KOPT-K1 (cell line): ENCODE results near the gene FREM1.

ENCODE experiments used
- H3K27ac ChIP-seq: fragments of 200-600 bp; sonication (generic); 2 replicates; pipeline ENCODE4 v1.5.1; 2016; ENCODE audit warnings: antibody characterized with exemption, mild to moderate bottlenecking, low read depth, low read length; ENCODE audit not compliant: poor library complexity, severe bottlenecking
- H3K36me3 ChIP-seq: fragments of 200-600 bp; sonication (generic); 2 replicates; pipeline ENCODE4 v1.5.1; 2017; ENCODE audit warnings: antibody characterized with exemption, mild to moderate bottlenecking, low read length, moderate library complexity; ENCODE audit not compliant: insufficient read depth
- H3K9me3 ChIP-seq: fragments of 200-600 bp; sonication (generic); 2 replicates; pipeline ENCODE4 v1.5.1; 2017; ENCODE audit warnings: antibody characterized with exemption, low read length, mild to moderate bottlenecking; ENCODE audit not compliant: insufficient read depth, poor library complexity, severe bottlenecking

FREM1 gene

DNA sequence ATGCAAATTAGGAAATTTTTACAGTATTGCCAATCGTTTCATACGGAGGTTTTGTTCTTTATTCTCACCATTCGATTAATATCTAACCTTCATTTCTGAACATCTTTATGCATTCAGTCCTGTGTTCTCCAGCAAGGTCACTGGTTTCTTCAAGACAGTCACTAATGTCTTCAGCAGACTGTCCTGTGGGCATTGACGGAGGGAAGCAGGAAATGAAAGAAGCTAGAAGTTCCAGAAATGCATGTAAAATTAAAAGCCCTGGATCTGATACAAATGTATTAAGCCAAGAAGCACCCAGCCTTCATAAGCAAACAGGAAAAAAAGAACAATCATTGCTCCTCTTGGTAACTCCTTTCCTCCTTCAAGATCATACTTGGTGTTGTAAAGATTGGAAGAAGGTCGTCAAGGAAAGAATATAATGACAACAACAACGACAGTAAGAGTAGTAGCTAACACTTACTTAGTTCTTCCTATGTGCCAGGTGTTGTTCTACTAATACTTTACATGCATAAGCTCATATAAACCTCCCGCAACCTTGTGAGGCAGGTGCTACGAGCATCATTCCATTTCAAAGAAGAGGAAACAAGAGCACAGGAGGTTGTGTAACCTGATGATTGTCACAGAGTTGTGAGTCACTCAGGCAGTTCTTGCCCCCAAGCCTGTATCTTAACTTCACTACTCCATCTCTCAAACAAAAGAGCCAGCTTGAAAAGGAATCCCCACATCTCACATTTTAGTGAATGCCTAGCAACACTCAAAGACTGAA, 127.8 kb downstream of the FREM1 start:
- Histone ChIP-seq H3K36me3 (no peaks in the 10 kb centered on the region), H3K27ac (no peak overlapping the region), H3K9me3 (no peaks in the 10 kb centered on the region)

DNA sequence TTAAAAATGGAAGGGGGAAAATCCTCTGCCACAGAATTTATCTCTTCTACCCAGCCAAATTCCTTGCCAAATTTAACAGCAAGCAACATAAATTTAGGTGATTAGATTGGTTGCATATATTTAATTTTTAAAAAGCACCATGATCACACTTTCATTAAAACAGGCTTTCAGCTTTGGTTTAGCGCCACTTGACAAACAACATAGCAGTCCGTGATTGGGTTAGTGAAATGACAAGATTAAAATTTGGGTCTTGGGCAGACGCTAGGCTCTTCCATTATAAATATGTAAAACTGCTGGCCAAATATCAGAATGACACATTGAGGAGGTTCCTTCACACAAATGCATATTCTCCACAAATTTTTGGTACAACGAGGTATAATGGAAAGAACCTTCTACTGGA, 129.5 kb downstream of the FREM1 start:
- no peaks in the 10 kb centered on the region for H3K9me3 ChIP-seq
- H3K36me3 ChIP-seq, result no peaks in the 10 kb centered on the region
- H3K27ac ChIP-seq, result no peak overlapping the region

DNA sequence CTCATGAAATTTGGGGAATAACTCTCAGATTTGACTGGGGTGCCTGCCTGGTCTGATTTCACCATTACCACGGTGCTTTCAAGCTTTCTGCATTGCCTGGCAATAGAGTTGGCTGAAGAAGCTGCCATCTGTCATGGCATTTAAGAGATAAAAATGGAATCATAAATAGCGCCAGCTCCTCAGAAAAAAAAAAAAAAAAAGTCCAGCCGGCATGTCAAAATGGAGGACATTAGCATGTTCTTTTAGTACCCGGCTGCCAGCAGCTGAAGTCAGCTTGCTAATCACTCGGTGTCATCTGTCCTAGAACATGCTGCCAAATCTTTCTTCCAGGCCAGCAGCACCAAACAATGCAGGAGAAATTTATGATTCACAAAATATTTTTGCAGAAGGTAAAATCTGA, 130.0 kb downstream of the FREM1 start:
- Histone ChIP-seq H3K9me3 (no peaks in the 10 kb centered on the region), H3K36me3 (no peaks in the 10 kb centered on the region), H3K27ac (no peak overlapping the region)

DNA sequence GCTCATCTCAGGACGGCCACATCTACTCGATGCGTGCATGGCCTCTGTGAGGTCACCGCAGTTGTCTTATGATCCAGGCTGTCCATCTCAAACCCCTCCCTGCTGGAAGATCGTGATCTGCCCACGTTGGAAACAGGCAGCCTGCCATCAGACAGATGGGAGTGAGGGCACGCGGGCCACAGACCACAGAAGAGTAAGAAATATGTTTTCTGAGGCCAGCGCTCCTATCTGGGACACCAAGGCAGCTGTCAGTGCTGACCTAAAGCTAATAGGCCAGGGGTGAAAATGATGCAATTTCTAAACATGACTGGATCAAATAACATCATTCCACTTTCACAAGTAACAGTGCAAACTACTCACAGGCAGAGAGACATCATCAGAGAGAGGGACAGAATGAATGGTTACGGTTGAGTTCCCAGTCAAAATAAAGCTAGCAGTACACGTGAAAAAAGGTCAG, 130.6 kb downstream of the FREM1 start:
- no peaks in the 10 kb centered on the region for H3K36me3 ChIP-seq
- no peak overlapping the region for H3K27ac ChIP-seq
- H3K9me3 ChIP-seq, result no peaks in the 10 kb centered on the region

DNA sequence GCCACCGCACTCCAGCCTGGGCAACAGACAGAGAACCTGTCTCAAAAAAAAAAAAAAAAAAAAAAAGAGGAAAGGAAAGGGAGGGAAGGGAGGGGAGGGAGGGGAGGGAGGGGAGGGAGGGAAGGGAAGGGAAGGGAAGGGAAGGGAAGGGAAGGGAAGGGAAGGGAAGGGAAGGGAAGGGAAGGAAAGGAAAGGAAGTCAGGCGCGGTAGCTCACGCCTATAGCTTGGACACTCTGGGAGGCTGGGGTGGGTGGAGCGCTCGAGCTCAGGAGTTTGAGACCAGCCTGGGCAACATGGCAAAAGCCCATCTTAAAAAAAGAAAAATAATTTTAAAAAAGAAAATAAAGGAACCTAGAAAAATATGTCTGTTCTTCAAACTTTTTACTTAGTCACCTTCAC, 131.7 kb downstream of the FREM1 start:
- H3K27ac ChIP-seq, result no peak overlapping the region
- no peaks in the 10 kb centered on the region for H3K9me3 ChIP-seq
- no peaks in the 10 kb centered on the region for H3K36me3 ChIP-seq

DNA sequence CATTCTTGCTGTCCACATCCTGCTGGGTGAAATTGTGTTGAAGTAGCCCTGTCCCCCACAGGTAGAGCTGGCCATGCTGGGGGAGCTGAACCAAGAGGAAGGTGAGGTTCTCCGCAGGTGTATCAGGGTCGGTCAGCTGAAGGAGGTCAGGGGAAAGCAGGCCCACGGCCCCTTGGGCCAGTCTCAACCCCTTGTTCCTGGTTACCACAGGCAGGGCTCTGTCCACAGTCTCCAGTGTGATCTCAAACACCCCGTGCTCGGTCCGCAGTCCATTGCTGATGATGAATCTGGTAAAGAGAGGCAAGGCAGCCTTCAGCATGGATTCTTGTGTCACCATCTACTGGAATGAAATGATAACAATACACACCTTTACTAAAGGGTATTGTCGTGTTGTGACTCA, 134.3 kb downstream of the FREM1 start:
- H3K9me3 ChIP-seq, result no peaks in the 10 kb centered on the region
- H3K36me3 ChIP-seq, result no peaks in the 10 kb centered on the region
- no peak overlapping the region for H3K27ac ChIP-seq

DNA sequence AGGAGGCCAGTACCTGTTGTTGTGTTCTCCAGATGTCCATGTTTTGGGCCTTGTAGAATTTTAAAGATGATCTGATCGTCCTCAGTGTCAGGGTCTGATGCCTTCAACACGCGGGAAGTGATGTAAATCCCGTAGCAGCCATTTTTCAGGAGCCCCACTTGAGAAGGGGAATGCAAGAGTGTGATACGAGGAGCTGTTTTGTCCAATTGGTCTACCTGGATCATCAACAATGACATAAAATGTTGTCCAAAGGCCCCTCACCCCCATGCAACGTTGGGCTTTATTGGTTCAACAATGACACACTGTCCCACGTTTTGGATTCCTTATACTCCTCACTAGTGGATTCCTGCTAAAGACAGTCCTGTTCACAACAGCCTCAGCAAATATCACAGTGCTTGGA, 139.6 kb downstream of the FREM1 start:
- Histone ChIP-seq H3K27ac (no peak overlapping the region), H3K9me3 (no peaks in the 10 kb centered on the region), H3K36me3 (no peaks in the 10 kb centered on the region)

DNA sequence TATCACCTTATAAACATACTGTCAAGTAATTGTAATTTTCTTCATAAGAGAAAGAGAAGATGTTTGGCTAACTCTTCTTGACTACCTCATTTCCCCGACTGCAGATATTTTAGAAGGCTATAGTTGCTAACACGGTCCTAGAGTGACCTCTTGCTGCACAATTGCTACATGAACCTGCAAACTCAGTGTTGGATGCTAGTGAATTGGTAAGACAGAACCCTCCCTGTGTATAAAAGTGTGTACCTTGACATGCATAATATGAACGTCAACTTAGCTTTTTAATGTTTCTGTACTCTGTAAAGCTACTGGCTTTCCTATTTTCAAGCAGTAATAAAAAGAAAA, 141.0 kb downstream of the FREM1 start:
- Histone ChIP-seq H3K9me3 (no peaks in the 10 kb centered on the region), H3K27ac (no peak overlapping the region)

DNA sequence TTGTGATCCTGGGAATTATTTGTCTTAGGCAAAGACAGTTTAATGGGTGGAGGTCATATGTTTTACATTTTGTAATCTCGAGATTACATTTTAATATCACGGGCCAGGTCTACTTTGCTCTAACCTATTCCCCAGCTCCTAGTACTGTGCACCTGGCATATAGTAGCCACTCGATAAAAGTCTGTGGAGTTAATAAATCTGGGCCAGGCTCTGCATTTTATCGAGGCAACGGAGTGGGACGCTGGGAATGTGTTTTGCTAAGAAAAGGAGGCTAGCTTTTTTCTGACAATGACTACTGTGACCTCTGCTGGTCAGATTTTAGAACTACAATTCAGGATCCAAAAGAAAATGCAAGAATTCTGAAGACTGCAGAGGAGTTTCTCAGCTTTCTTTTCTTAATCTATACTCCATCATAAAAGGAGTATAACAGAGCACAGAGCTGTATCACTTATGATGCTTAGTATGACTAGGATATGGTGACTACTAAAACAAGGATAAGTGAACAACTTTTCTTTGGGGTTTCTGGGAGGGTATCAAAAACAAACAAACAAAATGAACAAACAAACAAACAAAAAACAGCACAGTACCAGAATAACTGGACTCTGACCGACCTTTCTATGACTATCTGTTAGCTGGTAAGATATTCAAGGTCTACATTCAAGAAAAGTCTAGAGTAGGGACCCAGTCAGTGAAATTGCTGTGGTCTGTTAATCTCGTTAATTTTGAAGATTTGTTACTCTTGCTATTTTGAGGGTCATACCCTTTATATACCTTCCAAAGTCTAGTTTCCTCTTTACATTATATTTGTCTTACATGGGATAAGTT, 141.6 kb downstream of the FREM1 start:
- Histone ChIP-seq H3K36me3 (no peaks in the 10 kb centered on the region), H3K27ac (no peak overlapping the region), H3K9me3 (no peaks in the 10 kb centered on the region)

More for the DNA sequence above, 141.0 kb downstream of the FREM1 start:
- no peaks in the 10 kb centered on the region for H3K36me3 ChIP-seq

DNA sequence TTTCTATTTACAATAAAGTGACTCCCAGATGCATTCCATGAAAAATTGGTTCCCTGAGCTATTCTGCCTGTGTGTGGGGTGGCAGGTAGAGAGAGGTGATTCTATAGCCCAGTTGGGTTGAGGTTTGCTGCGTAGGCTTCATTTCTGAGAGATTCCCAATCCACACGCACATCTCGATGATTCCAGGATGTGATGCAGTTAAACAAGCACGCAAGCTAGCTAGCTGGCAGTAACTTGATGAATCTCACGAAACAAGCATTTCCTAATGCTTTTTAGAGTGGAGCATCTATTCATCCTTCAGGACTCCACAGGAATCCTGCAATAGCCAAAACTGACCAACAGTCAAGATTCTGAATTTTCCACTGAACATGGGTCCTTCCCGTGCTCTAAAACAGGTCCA, 143.9 kb downstream of the FREM1 start:
- H3K27ac ChIP-seq, result no peak overlapping the region
- H3K9me3 ChIP-seq, result no peaks in the 10 kb centered on the region
- H3K36me3 ChIP-seq, result no peaks in the 10 kb centered on the region

DNA sequence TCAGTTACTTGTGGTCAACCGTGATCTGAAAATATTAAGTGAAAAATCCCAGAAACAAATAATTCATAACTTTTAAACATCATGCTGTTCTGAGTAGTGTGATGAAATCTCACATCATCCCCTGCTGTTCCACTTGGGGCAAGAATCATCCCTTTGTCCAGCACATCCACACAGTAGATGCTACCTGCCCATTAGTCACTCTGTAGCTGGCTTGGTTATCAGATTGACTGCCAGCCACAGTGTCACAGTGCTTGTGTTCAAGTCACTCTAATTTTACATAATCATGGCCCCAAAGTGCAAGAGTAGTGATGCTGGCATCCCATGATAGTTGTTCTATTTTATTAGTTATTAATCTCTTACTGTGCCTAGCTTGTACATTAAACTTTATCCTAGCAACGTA, 148.6 kb downstream of the FREM1 start:
- no peak overlapping the region for H3K27ac ChIP-seq

DNA sequence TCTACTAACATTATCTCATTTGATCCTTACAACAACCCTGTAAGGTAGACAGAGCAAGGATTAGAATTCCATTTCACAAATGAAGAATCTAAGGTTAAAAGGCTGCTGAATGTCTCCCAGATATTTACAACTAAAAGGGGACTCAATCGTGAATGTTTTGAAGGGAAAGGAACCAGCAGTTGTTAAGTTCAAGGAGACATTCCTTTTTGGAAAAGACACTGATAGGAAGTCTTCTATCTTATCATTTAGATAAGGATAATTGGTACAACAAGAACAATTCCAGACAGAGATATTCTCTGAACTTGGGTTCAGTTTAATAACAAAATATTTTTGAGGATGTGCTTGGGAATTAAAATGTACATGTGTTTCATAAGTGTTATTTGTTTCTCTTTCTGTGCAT, 150.2 kb downstream of the FREM1 start:
- H3K27ac ChIP-seq, result no peak overlapping the region
- H3K36me3 ChIP-seq, result no peaks in the 10 kb centered on the region
- no peaks in the 10 kb centered on the region for H3K9me3 ChIP-seq

More for the DNA sequence above, 148.6 kb downstream of the FREM1 start:
- Histone ChIP-seq H3K36me3 (no peaks in the 10 kb centered on the region), H3K9me3 (no peaks in the 10 kb centered on the region)

DNA sequence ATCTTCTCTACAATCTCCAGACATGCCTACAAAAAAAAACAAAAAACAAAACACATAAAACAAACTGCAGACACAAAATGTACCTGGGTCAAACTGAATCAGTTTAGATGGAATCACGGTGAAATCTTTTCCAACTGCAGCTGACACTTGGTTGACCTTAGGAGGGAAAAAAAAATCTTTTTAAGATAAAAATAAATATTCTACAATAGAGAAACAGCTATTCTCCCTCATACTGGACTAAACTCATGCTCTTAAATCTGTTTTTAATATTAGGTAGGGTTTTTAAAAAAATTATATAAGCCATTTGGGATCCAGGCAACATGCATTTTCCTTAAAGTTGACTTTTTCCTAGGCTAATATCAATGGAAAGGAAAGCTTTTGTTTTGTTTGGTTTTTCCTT, 153.9 kb downstream of the FREM1 start:
- Histone ChIP-seq H3K9me3 (no peaks in the 10 kb centered on the region), H3K27ac (no peak overlapping the region), H3K36me3 (no peaks in the 10 kb centered on the region)

DNA sequence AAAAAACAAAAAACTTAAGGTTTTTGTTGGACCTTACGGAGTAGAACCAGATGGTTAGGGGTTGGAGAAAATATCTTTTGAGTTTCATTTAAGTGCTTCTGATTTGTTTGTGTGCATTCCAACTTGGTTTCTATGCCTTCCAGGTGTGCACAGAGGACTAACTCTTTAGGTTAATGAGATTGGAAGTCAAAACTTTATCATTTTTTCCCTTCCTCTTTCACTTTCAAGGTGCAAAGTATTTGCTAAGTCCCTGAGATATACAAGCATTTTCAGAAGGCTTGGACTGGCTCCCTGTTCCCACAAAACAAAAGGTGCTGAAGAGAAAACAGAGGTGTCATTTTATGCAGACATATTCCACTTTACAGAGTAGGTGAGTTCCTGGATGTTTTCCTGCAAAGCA, 157.4 kb downstream of the FREM1 start:
- H3K9me3 ChIP-seq, result no peaks in the 10 kb centered on the region
- no peaks in the 10 kb centered on the region for H3K36me3 ChIP-seq
- no peak overlapping the region for H3K27ac ChIP-seq

DNA sequence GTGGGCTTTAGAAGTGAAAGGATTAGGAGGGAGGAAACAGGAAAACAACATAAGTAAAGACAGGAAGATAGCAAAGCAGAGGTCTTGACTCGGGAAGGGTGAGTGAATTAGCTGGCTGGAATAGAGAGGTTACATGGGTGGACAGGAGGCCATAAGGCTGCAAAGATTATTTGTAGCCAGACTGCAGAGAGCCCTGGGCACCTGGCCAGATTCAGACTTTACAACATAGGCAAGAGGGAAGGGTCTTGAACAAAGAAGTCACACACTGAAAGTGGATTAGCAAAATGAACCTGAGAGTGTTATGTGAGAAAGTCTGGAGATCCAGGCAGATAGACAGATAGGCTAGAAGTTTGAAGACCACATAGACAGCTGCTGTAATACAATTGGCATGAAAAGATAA, 158.0 kb downstream of the FREM1 start:
- Histone ChIP-seq H3K9me3 (no peaks in the 10 kb centered on the region), H3K27ac (no peak overlapping the region), H3K36me3 (no peaks in the 10 kb centered on the region)

DNA sequence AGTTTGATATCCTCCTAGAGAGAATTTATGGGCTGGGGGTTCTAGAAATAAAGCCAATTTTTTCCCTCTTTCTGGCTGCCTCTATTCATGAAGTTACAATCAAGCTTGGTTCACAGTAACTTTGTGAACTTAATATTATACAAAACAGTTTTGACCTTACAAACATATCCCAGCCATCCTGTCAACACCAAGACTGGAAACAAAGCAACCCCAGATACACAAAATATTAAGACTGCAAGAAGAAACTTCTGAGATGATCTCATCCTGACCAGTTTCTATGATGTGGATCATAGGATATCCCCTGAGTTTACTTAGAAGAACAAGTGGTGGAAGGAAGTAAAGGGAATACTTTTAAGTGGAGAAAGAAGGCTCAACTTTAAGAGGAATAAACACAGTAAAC, 159.4 kb downstream of the FREM1 start:
- no peak overlapping the region for H3K27ac ChIP-seq
- H3K9me3 ChIP-seq, result no peaks in the 10 kb centered on the region
- H3K36me3 ChIP-seq, result no peaks in the 10 kb centered on the region
